Stromal cell of bone marrow (primary cell): Measurements from ENCODE around the gene ME3.

Experiments
- DNase-seq: peaks from one replicate; pipeline ENCODE4 v3.0.0-alpha.2; 2012; ENCODE audit warnings: low read depth

The ME3 gene

GRCh38 chr11:86487671-86488070 is 184.7 kb downstream of the ME3 start:
- DNase-seq: no peak

GRCh38 chr11:86486261-86487030 is 186.0 kb downstream of the ME3 start:
- DNase-seq: no peak

GRCh38 chr11:86484795-86485166 is 187.6 kb downstream of the ME3 start:
- no peak for DNase-seq

GRCh38 chr11:86483940-86484794 is 188.2 kb downstream of the ME3 start:
- peak; percentile 98 for DNase-seq

GRCh38 chr11:86483610-86483939 is 188.8 kb downstream of the ME3 start:
- DNase-seq: no peak

- no peak for DNase-seq
These were observed 189.7 kb downstream of the ME3 start for GRCh38 chr11:86482692-86483091.

- DNase-seq: no peak
These were observed 191.0 kb downstream of the ME3 start for GRCh38 chr11:86481399-86481798.

GRCh38 chr11:86478348-86478747 is 194.1 kb downstream of the ME3 start:
- DNase-seq: no peak

- DNase-seq: no peak
These were observed 194.8 kb downstream of the ME3 start for GRCh38 chr11:86477495-86478155.

- DNase-seq: no peak
These were observed 196.1 kb downstream of the ME3 start for GRCh38 chr11:86476109-86476861.

GRCh38 chr11:86475027-86475426 is 197.4 kb downstream of the ME3 start:
- DNase-seq: no peak

GRCh38 chr11:86473991-86474833 is 198.2 kb downstream of the ME3 start:
- no peak for DNase-seq

GRCh38 chr11:86469491-86470388 is 202.7 kb downstream of the ME3 start:
- no peak for DNase-seq

- DNase-seq: no peak
These were observed 204.2 kb downstream of the ME3 start for GRCh38 chr11:86468169-86468568.

- DNase-seq: no peak
These were observed 207.8 kb downstream of the ME3 start for GRCh38 chr11:86464509-86465221.

GRCh38 chr11:86463955-86464354 is 208.5 kb downstream of the ME3 start:
- DNase-seq: no peak

GRCh38 chr11:86463120-86463519 is 209.3 kb downstream of the ME3 start:
- DNase-seq: no peak

- no peak for DNase-seq
These were observed 210.5 kb downstream of the ME3 start for GRCh38 chr11:86461892-86462291.
